LNCaP clone FGC (cell line): ENCODE measurements around the gene DNAJB9.

Experiments used
- DNase-seq: peaks from one replicate; pipeline ENCODE4 v3.0.0-alpha.2; 2011; ENCODE audit warnings: low read depth
- H3K4me3 ChIP-seq: 2 replicates; pipeline ENCODE4 v1.5.1; 2011; ENCODE audit warnings: mild to moderate bottlenecking, low read depth, low read length, control low read depth
- CTCF ChIP-seq: IDR thresholded peaks from 2 replicates; pipeline ENCODE4 v1.5.1; 2012; ENCODE audit warnings: mild to moderate bottlenecking; ENCODE audit not compliant: control insufficient read depth, insufficient read depth; ENCODE audit errors: extremely low read depth

Gene DNAJB9

GRCh38 chr7:108569381-108570145 is at the start of gene DNAJB9, which contains the start of gene THAP5:
DNAJB9 (plus strand) TSS chr7:108569874; CDS start chr7:108571727, 1,853 bp downstream.
THAP5 (minus strand) TSS chr7:108569706; CDS start chr7:108569569, 137 bp downstream.
- peak within 1 kb of the TSS; percentile 93 for H3K4me3 ChIP-seq
- DNase-seq, result peak; percentile 99
- no peak for TF ChIP-seq CTCF

GRCh38 chr7:108522780-108523179 is 46.9 kb upstream of the DNAJB9 start:
- no peak for TF ChIP-seq CTCF
- no peak for DNase-seq
- H3K4me3 ChIP-seq, result no peak overlapping the region

GRCh38 chr7:108525327-108525984 is 44.2 kb upstream of the DNAJB9 start:
- DNase-seq, result no peak
- no peak for TF ChIP-seq CTCF
- H3K4me3 ChIP-seq, result peak overlapping the region; percentile 86

- TF ChIP-seq CTCF, result no peak
- H3K4me3 ChIP-seq, result peak within 1 kb of the TSS; percentile 86
- DNase-seq, result peak; percentile 98
These were observed 43.5 kb upstream of the DNAJB9 start, which contains the start of gene PNPLA8 for GRCh38 chr7:108525985-108526767. PNPLA8 (minus strand) TSS chr7:108526135; CDS start chr7:108515491, 10,644 bp downstream.

- no peak for TF ChIP-seq CTCF
- DNase-seq, result no peak
- peak overlapping the region; percentile 86 for H3K4me3 ChIP-seq
These were observed 43.0 kb upstream of the DNAJB9 start for GRCh38 chr7:108526768-108527017.

- no peak for TF ChIP-seq CTCF
- DNase-seq, result peak; percentile 27
- H3K4me3 ChIP-seq, result no peak overlapping the region
These were observed 41.4 kb upstream of the DNAJB9 start for GRCh38 chr7:108528183-108528712.
